ENCODE results near the gene PROZ. TPM values are rescaled to one million over a fixed set of nuclear protein-coding genes. Genes with fewer than 3 reads are reported as not detected.

PROZ gene
- total and polyA plus RNA-seq, 9 of the 15 experiments (the other 6 are each of a cell fraction or from before 2014, with no cell fraction given), result not detected

DNA sequence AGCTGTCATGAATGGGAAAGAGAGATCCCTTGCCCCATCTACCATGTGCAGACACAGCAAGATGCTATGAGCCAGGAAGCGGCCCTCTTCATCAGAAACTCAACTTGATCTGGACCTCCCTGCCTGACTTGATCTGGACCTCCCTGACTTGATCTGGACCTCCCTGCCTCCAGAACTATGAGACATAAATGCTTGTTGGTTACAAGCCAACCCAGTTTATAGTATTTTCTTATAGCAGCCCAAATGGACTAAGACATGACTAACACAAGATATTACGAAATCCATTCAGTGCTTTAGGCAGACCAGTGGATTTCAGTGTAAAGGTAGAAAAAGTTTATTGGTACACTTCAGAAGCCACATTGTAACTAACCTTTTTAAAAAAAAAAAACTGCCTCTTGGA, 34.5 kb downstream of the PROZ start:
- POLR2A ChIA-PET, result interaction anchor here (1.0 kb wide), 2 partner anchors 11 to 14 kb away, joined by 3 to 6 read pairs; no protein-coding TSS in a partner anchor
- peaks cover 89% of the 10 kb centered on the region for H3K36me3 ChIP-seq (ENCODE audit: control insufficient read depth, insufficient read depth, low read length)
- H3K9me3 ChIP-seq (replicated peaks; ENCODE audit: control insufficient read depth, insufficient read depth, low read depth, low read length), result no peaks in the 10 kb centered on the region
- H4K20me1 ChIP-seq (replicated peaks; ENCODE audit: control insufficient read depth, insufficient read depth, low read length), result no peaks in the 10 kb centered on the region
- ATAC-seq, result no peak
- WGBS (ENCODE audit: insufficient coverage, low coverage, missing lambda C conversion rate), result 92% methylated on average over 2 of the region's 2 CpGs
- peak; percentile 55 for TF ChIP-seq CEBPB (tag; IDR thresholded peaks at IDR 0.05)
- TF ChIP-seq ZNF217 (CRISPR knock-in tag; IDR thresholded peaks at IDR 0.05), result no peak
- TF ChIP-seq CEBPG (CRISPR knock-in tag; IDR thresholded peaks at IDR 0.05), result no peak
- peak; percentile 39 to 53; a peak in 2 of 4 replicates for TF ChIP-seq CEBPG (tag; conservative IDR thresholded peaks at IDR 0.05 in 1 of 2, IDR thresholded peaks at IDR 0.05 in 1 of 2)
- H3K4me2 ChIP-seq (ENCODE audit: insufficient read depth, low read length), result no peak overlapping the region
- H3K27me3 ChIP-seq (ENCODE audit: control insufficient read depth in 2 of 2, insufficient read depth in 2 of 2, low read length in 2 of 2), result no peaks in the 10 kb centered on the region
- no peaks in the 10 kb centered on the region for H3K9me1 ChIP-seq (ENCODE audit: control insufficient read depth, insufficient read depth, low read length)
- H3K27ac ChIP-seq (ENCODE audit: extremely low read depth, low read depth, low read length), result no peak overlapping the region
- no TSS peak for BruUV-seq (replicated peaks)
- no peak overlapping the region for H3K4me3 ChIP-seq
- intact Hi-C loops (cut with micrococcal nuclease), result no loop called here
- no peak for DNase-seq (ENCODE audit: extremely low read depth in 1 of 4, low spot score in 3 of 4)
- no peak overlapping the region for H2AFZ ChIP-seq (ENCODE audit: low read depth, low read length)
- no peak overlapping the region for H3K9ac ChIP-seq (ENCODE audit: insufficient read depth in 1 of 2, low read depth in 2 of 2, low read length in 2 of 2)
- H3K79me2 ChIP-seq (ENCODE audit: control insufficient read depth, insufficient read depth, low read length), result peaks cover 3% of the 10 kb centered on the region; the same call in 1 of the 3 replicates
- H3K4me1 ChIP-seq (replicated peaks in 1 of 2; ENCODE audit: control insufficient read depth in 2 of 2, insufficient read depth in 2 of 2, low read length in 2 of 2), result no peaks in the 10 kb centered on the region
- FAIRE-seq, result no peak
- CTCF ChIA-PET (ENCODE audit: low intra/inter-chr PET ratio), result no interaction called here
- in situ Hi-C loops (cut with MboI), result no loop called here

DNA sequence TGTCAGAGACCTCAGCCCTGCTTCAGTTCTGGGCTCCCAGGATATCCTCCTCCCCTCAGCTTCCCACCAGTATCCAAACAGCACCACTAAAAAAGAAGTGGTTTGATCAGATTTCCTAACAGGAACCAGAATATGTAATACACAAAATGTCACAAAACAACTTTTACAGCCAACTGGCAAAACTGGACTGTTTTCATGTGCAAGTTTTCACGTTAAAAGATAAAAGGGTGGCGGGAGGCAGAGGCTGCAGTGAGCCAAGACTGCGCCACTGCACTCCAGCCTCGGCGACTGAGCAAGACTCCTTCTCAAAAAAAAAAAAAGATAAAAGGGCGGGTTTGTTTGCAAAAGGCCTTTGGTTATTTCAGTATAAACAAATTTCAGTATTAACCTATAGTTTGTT, 36.9 kb downstream of the PROZ start:
- intact Hi-C loops (cut with micrococcal nuclease) (no loop called here), in situ Hi-C loops (cut with MboI) (no loop called here)
- Histone ChIP-seq H3K9me3 (replicated peaks; ENCODE audit: control insufficient read depth, insufficient read depth, low read depth, low read length) (no peaks in the 10 kb centered on the region), H3K9ac (ENCODE audit: insufficient read depth in 1 of 2, low read depth in 2 of 2, low read length in 2 of 2) (no peak overlapping the region), H2AFZ (ENCODE audit: low read depth, low read length) (no peak overlapping the region), H3K4me2 (ENCODE audit: insufficient read depth, low read length) (no peak overlapping the region), H3K27me3 (ENCODE audit: control insufficient read depth in 2 of 2, insufficient read depth in 2 of 2, low read length in 2 of 2) (no peaks in the 10 kb centered on the region), H3K4me1 (replicated peaks in 1 of 2; ENCODE audit: control insufficient read depth in 2 of 2, insufficient read depth in 2 of 2, low read length in 2 of 2) (no peaks in the 10 kb centered on the region), H3K9me1 (ENCODE audit: control insufficient read depth, insufficient read depth, low read length) (no peaks in the 10 kb centered on the region), H3K27ac (ENCODE audit: extremely low read depth, low read depth, low read length) (no peak overlapping the region), H4K20me1 (replicated peaks; ENCODE audit: control insufficient read depth, insufficient read depth, low read length) (no peaks in the 10 kb centered on the region), H3K36me3 (ENCODE audit: control insufficient read depth, insufficient read depth, low read length) (peaks cover 93% of the 10 kb centered on the region), H3K4me3 (no peak overlapping the region), H3K79me2 (ENCODE audit: control insufficient read depth, insufficient read depth, low read length) (peaks cover 9% of the 10 kb centered on the region)
- ATAC-seq, result no peak
- no peak for DNase-seq (ENCODE audit: extremely low read depth in 1 of 4, low spot score in 3 of 4)
- 90% methylated on average over 6 of the region's 6 CpGs for WGBS (ENCODE audit: insufficient coverage, low coverage, missing lambda C conversion rate)
- ChIA-PET POLR2A (no interaction called here), CTCF (ENCODE audit: low intra/inter-chr PET ratio) (no interaction called here)
- no peak for FAIRE-seq
- BruUV-seq (replicated peaks), result no TSS peak
- TF ChIP-seq SIN3B (IDR thresholded peaks at IDR 0.05; ENCODE audit: low read depth) (no peak), XRCC3 (IDR thresholded peaks at IDR 0.05) (no peak), MTA1 (IDR thresholded peaks at IDR 0.05; ENCODE audit: borderline replicate concordance) (no peak), MAFF (IDR thresholded peaks at IDR 0.05; ENCODE audit: low read length) (no peak), TEAD4 (IDR thresholded peaks at IDR 0.05; ENCODE audit: low read length) (no peak), TEAD4 (CRISPR knock-in tag; IDR thresholded peaks at IDR 0.05; ENCODE audit: borderline replicate concordance) (no peak), ZNF695 (CRISPR knock-in tag; IDR thresholded peaks at IDR 0.05) (no peak), RBM25 (IDR thresholded peaks at IDR 0.05; ENCODE audit: low read depth, low read length, severe bottlenecking) (no peak), KAT2B (IDR thresholded peaks at IDR 0.05; ENCODE audit: low read depth, low read length) (no peak), CREB1 (IDR thresholded peaks at IDR 0.05) (no peak), CREB1 (CRISPR knock-in tag; IDR thresholded peaks at IDR 0.05) (no peak), GTF2F1 (IDR thresholded peaks at IDR 0.05; ENCODE audit: low read depth, low read length) (no peak), GATAD2B (IDR thresholded peaks at IDR 0.05; ENCODE audit: borderline replicate concordance) (no peak), PHB (CRISPR knock-in tag; IDR thresholded peaks at IDR 0.05) (no peak)
- TF ChIP-seq, protein P1, sequence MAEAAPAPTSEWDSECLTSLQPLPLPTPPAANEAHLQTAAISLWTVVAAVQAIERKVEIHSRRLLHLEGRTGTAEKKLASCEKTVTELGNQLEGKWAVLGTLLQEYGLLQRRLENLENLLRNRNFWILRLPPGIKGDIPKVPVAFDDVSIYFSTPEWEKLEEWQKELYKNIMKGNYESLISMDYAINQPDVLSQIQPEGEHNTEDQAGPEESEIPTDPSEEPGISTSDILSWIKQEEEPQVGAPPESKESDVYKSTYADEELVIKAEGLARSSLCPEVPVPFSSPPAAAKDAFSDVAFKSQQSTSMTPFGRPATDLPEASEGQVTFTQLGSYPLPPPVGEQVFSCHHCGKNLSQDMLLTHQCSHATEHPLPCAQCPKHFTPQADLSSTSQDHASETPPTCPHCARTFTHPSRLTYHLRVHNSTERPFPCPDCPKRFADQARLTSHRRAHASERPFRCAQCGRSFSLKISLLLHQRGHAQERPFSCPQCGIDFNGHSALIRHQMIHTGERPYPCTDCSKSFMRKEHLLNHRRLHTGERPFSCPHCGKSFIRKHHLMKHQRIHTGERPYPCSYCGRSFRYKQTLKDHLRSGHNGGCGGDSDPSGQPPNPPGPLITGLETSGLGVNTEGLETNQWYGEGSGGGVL (CRISPR knock-in tag; IDR thresholded peaks at IDR 0.05), result no peak

All from K562 (cell line).